Osteoblast (primary cell): ENCODE results near the gene PPP1R13B. TPM values are rescaled to one million over a fixed set of nuclear protein-coding genes. Genes with fewer than 3 reads are reported as not detected.

Experiments
- DNase-seq: peaks from one replicate; pipeline ENCODE4 v3.0.0; 2011; ENCODE audit warnings: low spot score, mixed read lengths; ENCODE audit not compliant: insufficient read length; ENCODE audit errors: missing footprints
- H2AFZ ChIP-seq: 2 replicates; pipeline ENCODE4 v1.6.0; 2011; ENCODE audit warnings: mild to moderate bottlenecking, low read length
- H3K27ac ChIP-seq: 2 replicates; pipeline ENCODE4 v1.5.1; 2011; ENCODE audit warnings: mild to moderate bottlenecking, low read depth, low read length, moderate library complexity
- H3K27me3 ChIP-seq: 2 replicates; pipeline ENCODE4 v1.6.0; 2012; ENCODE audit warnings: mild to moderate bottlenecking, control low read depth, inconsistent platforms, low read length, moderate library complexity; ENCODE audit not compliant: insufficient read depth
- H3K36me3 ChIP-seq: 2 replicates; pipeline ENCODE4 v1.5.1; 2011; ENCODE audit warnings: mild to moderate bottlenecking, low read length, control low read depth, moderate library complexity; ENCODE audit not compliant: insufficient read depth
- H3K4me1 ChIP-seq: 2 replicates; pipeline ENCODE4 v1.5.1; 2011; ENCODE audit warnings: mild to moderate bottlenecking, low read length, control low read depth, moderate library complexity; ENCODE audit not compliant: insufficient read depth
- H3K4me2 ChIP-seq: 2 replicates; pipeline ENCODE4 v1.6.0; 2011; ENCODE audit warnings: mild to moderate bottlenecking, low read length; ENCODE audit not compliant: insufficient read depth
- H3K4me3 ChIP-seq: fragments of 200-600 bp; sonication (generic); 3 replicates; pipeline ENCODE4 v1.5.1; 2012; ENCODE audit warnings: mild to moderate bottlenecking, low read length, inconsistent platforms; ENCODE audit not compliant: insufficient read depth
- H3K79me2 ChIP-seq: 2 replicates; pipeline ENCODE4 v1.6.0; 2012; ENCODE audit warnings: mild to moderate bottlenecking, low read length, control low read depth, inconsistent platforms; ENCODE audit not compliant: insufficient read depth
- H3K9me3 ChIP-seq: 2 replicates; pipeline ENCODE4 v1.5.1; 2011; ENCODE audit warnings: low read depth, low read length, control low read depth
- H4K20me1 ChIP-seq: 2 replicates; pipeline ENCODE4 v1.6.0; 2012; ENCODE audit warnings: mild to moderate bottlenecking, low read length, control low read depth; ENCODE audit not compliant: insufficient read depth
- CTCF ChIP-seq: IDR thresholded peaks from 2 replicates; pipeline ENCODE4 v1.5.1; 2011; ENCODE audit warnings: mild to moderate bottlenecking, low read depth, low read length, moderate library complexity; ENCODE audit errors: extremely low read depth
- total RNA-seq: library from RNA; depleted of rRNA; stranded (reverse); fragments of >200 nt; gene quantifications from 2 replicates; pipeline ENCODE4 v1.2.3, GENCODE V29; 2012

PPP1R13B gene
- total RNA-seq, 1 donor, result 3.3 TPM

DNA sequence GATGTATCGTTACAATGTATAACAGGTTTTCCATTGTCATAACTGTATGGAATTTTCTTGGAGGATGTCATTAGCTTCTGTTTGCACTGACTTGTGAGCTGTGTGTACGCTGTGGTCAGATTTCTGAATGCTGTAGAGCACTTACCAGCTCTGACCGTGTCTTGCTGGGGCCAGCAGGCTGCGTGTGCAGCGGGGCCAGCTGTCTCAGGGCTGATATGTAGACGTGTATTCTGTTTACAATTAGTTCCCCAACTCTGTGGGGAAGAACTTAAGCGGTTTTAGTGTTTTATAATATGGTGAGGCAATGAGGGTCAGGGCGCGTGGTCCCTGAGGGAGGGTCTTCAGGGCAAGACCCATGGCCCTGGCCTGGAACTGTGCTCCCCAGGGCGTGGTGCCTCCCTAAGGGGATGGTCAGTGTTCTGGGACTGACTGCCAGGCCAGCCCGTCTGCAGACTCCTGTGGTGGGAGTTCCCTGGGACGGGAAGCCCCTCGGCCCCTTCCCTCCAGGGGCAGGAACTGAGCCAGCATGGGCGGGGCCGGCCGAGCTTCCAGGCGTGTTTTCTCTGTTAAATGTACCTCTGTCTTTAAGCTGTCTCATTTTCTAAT is 150.8 kb downstream of the PPP1R13B start:
- no peak for TF ChIP-seq CTCF
- no peak overlapping the region for H2AFZ ChIP-seq
- no peak overlapping the region for H3K4me2 ChIP-seq
- H3K27ac ChIP-seq, result peak overlapping the region; percentile 15
- peaks cover 67% of the 10 kb centered on the region for H3K36me3 ChIP-seq
- H3K4me1 ChIP-seq, result no peaks in the 10 kb centered on the region
- H3K79me2 ChIP-seq, result peaks cover 80% of the 10 kb centered on the region
- peak; percentile 96 for DNase-seq
- peaks cover 14% of the 10 kb centered on the region for H4K20me1 ChIP-seq
- no peaks in the 10 kb centered on the region for H3K27me3 ChIP-seq
- H3K9me3 ChIP-seq, result no peaks in the 10 kb centered on the region
- H3K4me3 ChIP-seq, result no peak overlapping the region

DNA sequence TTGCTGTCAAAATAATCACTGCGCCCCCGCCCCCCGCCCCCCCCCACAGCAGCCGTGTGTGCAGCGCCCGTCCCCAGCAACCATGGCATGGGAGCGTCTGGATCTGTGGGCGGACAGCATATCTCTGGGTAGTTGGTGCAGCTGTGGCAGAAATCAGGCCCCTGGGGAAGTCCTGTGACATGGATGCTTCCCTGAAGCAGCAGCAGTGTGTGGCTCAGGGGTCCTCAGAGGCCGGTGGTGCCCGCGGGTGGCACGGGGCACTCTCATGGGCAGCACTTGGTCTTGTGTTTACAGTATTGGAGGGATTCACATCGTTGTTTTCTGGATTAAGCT is 151.3 kb downstream of the PPP1R13B start:
- Histone ChIP-seq H3K79me2 (peaks cover 82% of the 10 kb centered on the region), H4K20me1 (peaks cover 14% of the 10 kb centered on the region), H3K4me1 (no peaks in the 10 kb centered on the region), H3K36me3 (peaks cover 64% of the 10 kb centered on the region), H3K4me2 (no peak overlapping the region), H3K9me3 (no peaks in the 10 kb centered on the region), H2AFZ (no peak overlapping the region), H3K27me3 (no peaks in the 10 kb centered on the region), H3K4me3 (no peak overlapping the region), H3K27ac (peak overlapping the region; percentile 15)
- DNase-seq, result peak; percentile 85
- no peak for TF ChIP-seq CTCF

GRCh38 chr14:103695296-103696069 is 151.9 kb downstream of the PPP1R13B start:
- Histone ChIP-seq H4K20me1 (peaks cover 14% of the 10 kb centered on the region), H2AFZ (no peak overlapping the region), H3K27me3 (no peaks in the 10 kb centered on the region)

More at GRCh38 chr14:103695296-103696069, 151.9 kb downstream of the PPP1R13B start:
- H3K27ac ChIP-seq, result no peak overlapping the region
- no peak for TF ChIP-seq CTCF
- H3K4me3 ChIP-seq, result no peak overlapping the region
- H3K4me2 ChIP-seq, result no peak overlapping the region
- no peaks in the 10 kb centered on the region for H3K9me3 ChIP-seq
- DNase-seq, result peak; percentile 87
- peaks cover 88% of the 10 kb centered on the region for H3K79me2 ChIP-seq
- peaks cover 64% of the 10 kb centered on the region for H3K36me3 ChIP-seq
- no peaks in the 10 kb centered on the region for H3K4me1 ChIP-seq
